Measurements from ENCODE around the gene PLXNA2.

Gene PLXNA2

GRCh38 chr1:207983044-207983635, 261.0 kb downstream of the PLXNA2 start:
- DNase-seq: no peak

GRCh38 chr1:207981976-207982375, 262.2 kb downstream of the PLXNA2 start:
- DNase-seq: peak; percentile 45

GRCh38 chr1:207978441-207978840, 265.7 kb downstream of the PLXNA2 start:
- no peak for DNase-seq

- no peak for DNase-seq
These were observed 266.3 kb downstream of the PLXNA2 start for GRCh38 chr1:207977876-207978275.

GRCh38 chr1:207973898-207974568, 270.2 kb downstream of the PLXNA2 start:
- DNase-seq: no peak

- no peak for DNase-seq
These were observed 271.8 kb downstream of the PLXNA2 start for GRCh38 chr1:207972337-207972736.

Measured in DMS53 (cell line).